Mesendoderm (in vitro differentiated cells): ENCODE measurements around the gene BCL3.
A peak's percentile ranks its signal among the peaks of the same experiment; 100 is the strongest.
"Not testable (repeated sequence)": the region's sequence is repeated elsewhere in the genome, so short reads cannot be mapped to it uniquely, and the experiment has no call there.

Source experiments
- DNase-seq: peaks from one replicate; pipeline ENCODE4 v3.0.0; 2013
- H2AK5ac ChIP-seq: 2 replicates; pipeline ENCODE4 v1.6.1; 2013; ENCODE audit warnings: low read length, inconsistent platforms
- H2BK120ac ChIP-seq: 2 replicates; pipeline ENCODE4 v1.6.1; 2013; ENCODE audit warnings: low read depth, mild to moderate bottlenecking, low read length, moderate library complexity, mixed read lengths
- H2BK15ac ChIP-seq: replicated peaks from 2 replicates; pipeline ENCODE4 v1.6.1; 2013; ENCODE audit warnings: low read depth, mild to moderate bottlenecking, moderate library complexity
- H2BK5ac ChIP-seq: 2 replicates; pipeline ENCODE4 v1.6.1; 2013; ENCODE audit warnings: low read length, inconsistent platforms
- H3K18ac ChIP-seq: 2 replicates; pipeline ENCODE4 v1.6.1; 2013; ENCODE audit warnings: mild to moderate bottlenecking, low read length, mixed read lengths
- H3K23ac ChIP-seq: one replicate; pipeline ENCODE4 v1.6.1; 2013; ENCODE audit warnings: low read length
- H3K27ac ChIP-seq: 2 replicates; pipeline ENCODE4 v1.5.1; 2013; ENCODE audit warnings: low read depth, mild to moderate bottlenecking, inconsistent platforms, low read length, moderate library complexity
- H3K27me3 ChIP-seq: 2 replicates; pipeline ENCODE4 v1.6.1; 2013; ENCODE audit warnings: low read length, control low read depth, mild to moderate bottlenecking, inconsistent platforms; ENCODE audit not compliant: insufficient read depth, poor library complexity
- H3K36me3 ChIP-seq: 2 replicates; pipeline ENCODE4 v1.6.1; 2013; ENCODE audit warnings: low read length, inconsistent platforms; ENCODE audit not compliant: control insufficient read depth, insufficient read depth
- H3K4ac ChIP-seq: one replicate; pipeline ENCODE4 v1.6.1; 2013; ENCODE audit warnings: low read depth, mild to moderate bottlenecking, low read length, moderate library complexity
- H3K4me1 ChIP-seq: 2 replicates; pipeline ENCODE4 v1.6.1; 2013; ENCODE audit warnings: low read depth, low read length, inconsistent platforms; ENCODE audit not compliant: control insufficient read depth
- H3K4me2 ChIP-seq: 2 replicates; pipeline ENCODE4 v1.6.1; 2013; ENCODE audit warnings: low read length
- H3K4me3 ChIP-seq: 2 replicates; pipeline ENCODE4 v1.5.1; 2013; ENCODE audit warnings: mild to moderate bottlenecking, low read length
- H3K56ac ChIP-seq: one replicate; pipeline ENCODE4 v1.6.1; 2013; ENCODE audit warnings: low read length
- H3K79me1 ChIP-seq: 2 replicates; pipeline ENCODE4 v1.6.1; 2013; ENCODE audit warnings: low read length, inconsistent platforms
- H3K79me2 ChIP-seq: 2 replicates; pipeline ENCODE4 v1.6.1; 2013; ENCODE audit warnings: mild to moderate bottlenecking, low read length; ENCODE audit not compliant: control insufficient read depth, insufficient read depth
- H3K9ac ChIP-seq: 2 replicates; pipeline ENCODE4 v1.6.1; 2013; ENCODE audit warnings: low read length, inconsistent platforms
- H4K5ac ChIP-seq: one replicate; pipeline ENCODE4 v1.6.1; 2013; ENCODE audit warnings: low read length
- H4K8ac ChIP-seq: one replicate; pipeline ENCODE4 v1.6.1; 2013; ENCODE audit warnings: low read depth, mild to moderate bottlenecking, control low read depth, low read length, moderate library complexity
- WGBS: extraction: QIAGEN DNeasy Blood & Tissue Kit; methylation state at CpG from one replicate; pipeline ENCODE4 v1.1.7; 2013; ENCODE audit warnings: low lambda C conversion rate, missing lambda C conversion rate; ENCODE audit not compliant: insufficient coverage; ENCODE audit errors: extremely low coverage; 5-methylcytosine and 5-hydroxymethylcytosine counted together

BCL3 gene

DNA sequence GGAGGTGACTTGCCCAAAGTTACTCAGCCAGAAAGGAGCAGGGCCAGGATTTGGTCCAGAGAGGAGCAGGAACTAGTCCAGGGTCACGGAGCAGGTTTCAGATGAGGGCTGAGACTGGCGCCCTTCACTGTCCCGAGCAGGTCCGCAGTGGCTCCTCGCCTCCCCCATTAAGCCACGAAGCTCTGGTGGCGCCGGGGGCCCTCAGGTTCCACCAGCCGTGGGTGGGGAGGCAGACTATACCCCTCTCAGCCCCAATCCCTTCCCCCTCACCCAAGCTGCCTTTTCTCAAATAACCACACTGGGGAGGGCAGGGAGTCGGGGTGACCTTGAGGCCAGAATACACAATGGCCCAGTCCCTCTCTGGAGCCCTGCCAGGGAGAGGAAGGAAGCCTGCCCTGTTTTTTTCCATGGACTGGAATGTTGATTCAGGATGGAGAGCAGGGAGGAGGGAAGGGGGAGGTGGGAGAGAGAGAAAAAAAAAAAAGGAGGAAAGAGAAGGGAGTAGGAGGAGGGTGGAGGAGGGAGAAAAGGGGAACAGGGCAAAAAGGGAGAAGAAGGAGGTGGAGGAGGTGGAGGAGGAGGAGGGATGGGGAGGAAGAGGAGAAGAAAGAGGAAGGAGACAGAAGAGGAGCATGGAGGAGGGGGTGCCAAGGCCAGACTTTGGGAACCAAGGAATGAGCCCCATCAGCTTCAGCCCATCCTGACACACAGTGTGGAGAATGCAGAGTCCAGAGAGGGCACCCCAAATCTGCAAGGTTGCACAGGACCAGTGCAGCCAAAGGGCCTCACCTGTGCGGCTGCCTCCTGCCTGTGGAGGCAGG is 29.9 kb upstream of the BCL3 start:
- H2BK120ac ChIP-seq: peak overlapping the region; percentile 92
- H3K4me3 ChIP-seq: no peak overlapping the region
- peak overlapping the region; percentile 93 for H3K56ac ChIP-seq
- H3K23ac ChIP-seq: peak overlapping the region; percentile 66
- no peaks in the 10 kb centered on the region for H3K27me3 ChIP-seq
- H3K4me1 ChIP-seq: peaks cover 5% of the 10 kb centered on the region
- no peaks in the 10 kb centered on the region for H3K79me1 ChIP-seq
- peak overlapping the region; percentile 90 for H3K4ac ChIP-seq
- no peaks in the 10 kb centered on the region for H3K36me3 ChIP-seq
- H2BK5ac ChIP-seq: peak overlapping the region; percentile 91
- peak overlapping the region; percentile 77 for H3K9ac ChIP-seq
- no peak overlapping the region for H4K8ac ChIP-seq
- H4K5ac ChIP-seq: peak overlapping the region; percentile 71
- H2AK5ac ChIP-seq: peak overlapping the region; percentile 57
- no peak overlapping the region for H2BK15ac ChIP-seq
- peak; percentile 97 for DNase-seq
- H3K79me2 ChIP-seq: no peaks in the 10 kb centered on the region
- peak overlapping the region; percentile 83 for H3K18ac ChIP-seq
- no CpG with 5 or more reads among the region's 11 CpGs for WGBS
- peak overlapping the region; percentile 71 for H3K27ac ChIP-seq
- peak overlapping the region; percentile 46 for H3K4me2 ChIP-seq

DNA sequence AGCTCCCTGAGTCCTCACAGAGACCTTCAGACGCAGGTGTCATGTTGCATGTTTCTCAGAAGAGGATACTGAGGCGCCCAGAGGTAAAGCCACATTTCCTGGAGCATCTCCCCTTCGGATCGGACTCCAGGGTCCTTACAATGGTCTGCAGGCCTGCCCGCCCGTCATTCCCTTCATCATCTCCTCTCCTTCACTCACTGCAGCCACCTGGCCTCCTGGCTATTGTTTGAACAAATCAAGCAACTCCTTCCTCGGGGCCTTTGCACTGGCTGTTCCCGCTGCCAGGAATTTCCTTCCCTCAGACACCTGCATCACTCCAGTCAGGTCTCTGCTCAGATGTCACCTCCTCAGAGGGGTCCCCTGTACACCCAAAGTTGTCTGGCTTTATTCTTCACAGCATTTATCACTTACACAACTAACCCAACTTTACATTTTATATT is 29.2 kb upstream of the BCL3 start:
- Histone ChIP-seq H4K5ac (no peak overlapping the region), H3K27me3 (no peaks in the 10 kb centered on the region), H3K9ac (no peak overlapping the region), H3K18ac (no peak overlapping the region), H2BK120ac (peak overlapping the region; percentile 69), H3K4ac (no peak overlapping the region), H2BK5ac (no peak overlapping the region), H3K4me2 (no peak overlapping the region), H3K56ac (peak overlapping the region; percentile 77), H3K4me3 (no peak overlapping the region), H3K27ac (no peak overlapping the region), H3K79me1 (no peaks in the 10 kb centered on the region), H4K8ac (no peak overlapping the region), H3K79me2 (no peaks in the 10 kb centered on the region), H2AK5ac (no peak overlapping the region), H3K23ac (no peak overlapping the region), H3K36me3 (no peaks in the 10 kb centered on the region), H2BK15ac (no peak overlapping the region), H3K4me1 (peaks cover 5% of the 10 kb centered on the region)
- WGBS: no CpG with 5 or more reads among the region's 8 CpGs
- DNase-seq: no peak

DNA sequence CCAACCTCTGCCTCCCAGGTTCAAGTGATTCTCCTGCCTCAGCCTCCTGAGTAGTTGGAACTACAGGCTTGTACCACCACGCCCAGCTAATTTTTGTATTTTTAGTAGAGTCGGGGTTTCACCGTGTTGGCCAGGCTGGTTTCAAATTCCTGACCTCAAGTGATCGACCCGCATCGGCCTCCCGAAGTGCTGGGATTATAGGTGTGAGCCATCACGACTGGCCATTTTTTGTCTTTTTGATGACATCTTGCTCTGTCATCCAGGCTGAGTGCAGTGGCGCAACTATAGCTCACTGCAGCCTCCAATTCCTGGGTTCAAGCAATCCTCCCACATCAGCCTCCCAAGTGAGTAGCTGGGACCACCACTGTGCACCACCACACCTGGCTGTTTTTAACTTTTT is 28.1 kb upstream of the BCL3 start:
- H3K4me1 ChIP-seq, H3K27me3 ChIP-seq, H2AK5ac ChIP-seq, H2BK5ac ChIP-seq, H3K4me3 ChIP-seq, H3K27ac ChIP-seq, H3K18ac ChIP-seq, H3K79me2 ChIP-seq, H3K9ac ChIP-seq, H3K79me1 ChIP-seq, H3K23ac ChIP-seq, H3K4me2 ChIP-seq, H4K5ac ChIP-seq, H2BK15ac ChIP-seq, H4K8ac ChIP-seq, DNase-seq, H2BK120ac ChIP-seq, H3K36me3 ChIP-seq: not testable (repeated sequence)
- no CpG with 5 or more reads among the region's 9 CpGs for WGBS
- Histone ChIP-seq H3K4ac (peak overlapping the region; percentile 1), H3K56ac (peak overlapping the region; percentile 73)

DNA sequence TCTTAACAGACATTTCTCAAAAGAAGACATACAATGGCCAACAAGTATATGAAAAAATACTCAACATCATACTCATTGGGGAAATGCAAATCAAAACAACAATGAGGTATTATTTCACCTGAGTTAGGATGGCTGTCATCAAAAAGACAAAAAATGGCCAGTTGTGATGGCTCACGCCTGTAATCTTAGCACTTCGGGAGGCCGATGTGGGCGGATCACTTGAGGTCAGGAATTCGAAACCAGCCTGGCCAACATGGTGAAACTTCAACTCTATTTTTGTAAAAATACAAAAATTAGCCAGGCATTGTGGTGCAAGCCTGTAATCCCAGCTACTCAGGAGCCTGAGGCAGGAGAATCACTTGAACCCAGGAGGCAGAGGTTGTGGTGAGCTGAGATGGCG is 27.6 kb upstream of the BCL3 start:
- no peak overlapping the region for H2AK5ac ChIP-seq
- H3K4me1 ChIP-seq: peaks cover 5% of the 10 kb centered on the region
- no peak overlapping the region for H3K18ac ChIP-seq
- H4K8ac ChIP-seq: no peak overlapping the region
- no peaks in the 10 kb centered on the region for H3K36me3 ChIP-seq
- no peak overlapping the region for H3K9ac ChIP-seq
- no peaks in the 10 kb centered on the region for H3K27me3 ChIP-seq
- no peak overlapping the region for H3K27ac ChIP-seq
- H2BK120ac ChIP-seq: no peak overlapping the region
- no peak overlapping the region for H3K4me2 ChIP-seq
- no peak overlapping the region for H3K4ac ChIP-seq
- DNase-seq: no peak
- WGBS: no CpG with 5 or more reads among the region's 6 CpGs
- no peak overlapping the region for H2BK15ac ChIP-seq
- H3K79me2 ChIP-seq: no peaks in the 10 kb centered on the region
- no peak overlapping the region for H3K56ac ChIP-seq
- no peak overlapping the region for H2BK5ac ChIP-seq
- no peaks in the 10 kb centered on the region for H3K79me1 ChIP-seq
- no peak overlapping the region for H3K4me3 ChIP-seq
- H4K5ac ChIP-seq: no peak overlapping the region
- no peak overlapping the region for H3K23ac ChIP-seq

DNA sequence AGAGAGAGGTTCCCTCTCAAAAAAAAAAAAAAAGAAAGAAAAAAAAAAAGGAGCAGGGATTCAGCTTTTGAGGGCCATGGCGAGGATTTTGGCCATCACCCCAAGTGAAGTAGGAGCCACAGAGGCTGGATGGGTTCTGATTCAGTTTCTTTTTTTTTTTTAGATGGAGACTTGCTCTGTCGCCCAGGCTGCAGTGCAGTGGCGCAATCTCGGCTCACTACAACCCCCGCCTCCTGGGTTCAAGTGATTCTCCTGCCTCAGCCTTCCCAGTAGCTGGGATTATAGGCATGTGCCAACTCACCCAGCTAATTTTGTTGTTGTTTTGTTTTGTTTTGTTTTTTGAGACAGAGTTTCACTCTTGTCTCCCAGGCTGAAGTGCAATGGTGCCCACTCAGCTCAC is 27.1 kb upstream of the BCL3 start:
- not testable (repeated sequence) for H3K4me2 ChIP-seq, H3K56ac ChIP-seq, H3K4ac ChIP-seq, H4K5ac ChIP-seq, H2BK15ac ChIP-seq, H3K79me2 ChIP-seq, H2BK5ac ChIP-seq, H3K27me3 ChIP-seq, DNase-seq, H3K9ac ChIP-seq, H3K27ac ChIP-seq, H3K4me3 ChIP-seq, H3K4me1 ChIP-seq, H2BK120ac ChIP-seq, H3K18ac ChIP-seq, H3K36me3 ChIP-seq, H3K79me1 ChIP-seq, H3K23ac ChIP-seq, H4K8ac ChIP-seq, H2AK5ac ChIP-seq
- WGBS: no CpG with 5 or more reads among the region's 5 CpGs
